ENCODE data around the gene CD300LD. TPM values are rescaled to one million over a fixed set of nuclear protein-coding genes. Genes with fewer than 3 reads are reported as not detected.

CD300LD gene
- total RNA-seq, 2 experiments from 2014 or later: not detected

GRCh38 chr17:74603037-74603635, 11.1 kb upstream of the CD300LD start:
- H3K9me3 ChIP-seq (ENCODE audit: control insufficient read depth in 1 of 2, insufficient read depth in 1 of 2, low read length in 2 of 2): no peaks in the 10 kb centered on the region
- no peak overlapping the region for H3K27ac Mint-ChIP-seq
- no peaks in the 10 kb centered on the region for H3K9me3 Mint-ChIP-seq
- no peaks in the 10 kb centered on the region for H3K36me3 ChIP-seq (ENCODE audit: insufficient read depth, low read length)
- H3K36me3 Mint-ChIP-seq (ENCODE audit: low read depth): no peaks in the 10 kb centered on the region
- H3K27ac ChIP-seq (ENCODE audit: low read depth in 1 of 2, low read length in 2 of 2): no peak overlapping the region
- peaks cover 33% of the 10 kb centered on the region for H3K4me1 Mint-ChIP-seq (ENCODE audit: low read depth)
- POLR2A ChIA-PET: interaction anchor here (1.0 kb wide), 1 partner anchor 11 kb away, joined by 6 read pairs; the partner anchor contains the start of gene CD300LD
- peaks cover 0 to 13% of the 10 kb centered on the region in 2 experiments for H3K27me3 ChIP-seq (ENCODE audit: control insufficient read depth in 1 of 2, insufficient read depth in 2 of 2, low read length in 2 of 2)
- peak; percentile 42 for ATAC-seq (ENCODE audit: poor library complexity)
- TF ChIP-seq, protein P1, sequence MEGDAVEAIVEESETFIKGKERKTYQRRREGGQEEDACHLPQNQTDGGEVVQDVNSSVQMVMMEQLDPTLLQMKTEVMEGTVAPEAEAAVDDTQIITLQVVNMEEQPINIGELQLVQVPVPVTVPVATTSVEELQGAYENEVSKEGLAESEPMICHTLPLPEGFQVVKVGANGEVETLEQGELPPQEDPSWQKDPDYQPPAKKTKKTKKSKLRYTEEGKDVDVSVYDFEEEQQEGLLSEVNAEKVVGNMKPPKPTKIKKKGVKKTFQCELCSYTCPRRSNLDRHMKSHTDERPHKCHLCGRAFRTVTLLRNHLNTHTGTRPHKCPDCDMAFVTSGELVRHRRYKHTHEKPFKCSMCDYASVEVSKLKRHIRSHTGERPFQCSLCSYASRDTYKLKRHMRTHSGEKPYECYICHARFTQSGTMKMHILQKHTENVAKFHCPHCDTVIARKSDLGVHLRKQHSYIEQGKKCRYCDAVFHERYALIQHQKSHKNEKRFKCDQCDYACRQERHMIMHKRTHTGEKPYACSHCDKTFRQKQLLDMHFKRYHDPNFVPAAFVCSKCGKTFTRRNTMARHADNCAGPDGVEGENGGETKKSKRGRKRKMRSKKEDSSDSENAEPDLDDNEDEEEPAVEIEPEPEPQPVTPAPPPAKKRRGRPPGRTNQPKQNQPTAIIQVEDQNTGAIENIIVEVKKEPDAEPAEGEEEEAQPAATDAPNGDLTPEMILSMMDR (IDR thresholded peaks at IDR 0.05): no peak
- H3K4me3 Mint-ChIP-seq: no peak overlapping the region
- H3K4me1 ChIP-seq (ENCODE audit: insufficient read depth, low read length): peaks cover 17% of the 10 kb centered on the region
- intact Hi-C loops (cut with DNase I, micrococcal nuclease): loop anchor here (5.0 kb wide), 2 partner anchors 111 to 226 kb away; no protein-coding TSS in a partner anchor
- H3K27me3 Mint-ChIP-seq: peaks cover 17% of the 10 kb centered on the region
- no peak overlapping the region for H3K4me3 ChIP-seq (ENCODE audit: low read length)
- CTCF ChIA-PET: no interaction called here
- no peak for DNase-seq

GRCh38 chr17:74601944-74602572, 10.0 kb upstream of the CD300LD start:
- Histone ChIP-seq H3K27me3 (ENCODE audit: control insufficient read depth in 1 of 2, insufficient read depth in 2 of 2, low read length in 2 of 2) (peaks cover 0 to 13% of the 10 kb centered on the region in 2 experiments), H3K27ac (ENCODE audit: low read depth in 1 of 2, low read length in 2 of 2) (no peak overlapping the region), H3K9me3 (ENCODE audit: control insufficient read depth in 1 of 2, insufficient read depth in 1 of 2, low read length in 2 of 2) (no peaks in the 10 kb centered on the region), H3K36me3 (ENCODE audit: insufficient read depth, low read length) (no peaks in the 10 kb centered on the region), H3K4me1 (ENCODE audit: insufficient read depth, low read length) (peaks cover 17% of the 10 kb centered on the region), H3K4me3 (ENCODE audit: low read length) (no peak overlapping the region)
- DNase-seq: peak in 8 of 14 experiments; percentile 6 to 57 (median 22)
- intact Hi-C loops (cut with DNase I, micrococcal nuclease): loop anchor here (1.0 to 5.0 kb wide), 4 partner anchors 110 to 234 kb away; no protein-coding TSS in a partner anchor
- peaks cover 9% of the 10 kb centered on the region for H3K27me3 Mint-ChIP-seq
- peaks cover 41% of the 10 kb centered on the region for H3K4me1 Mint-ChIP-seq (ENCODE audit: low read depth)
- ChIA-PET POLR2A (no interaction called here), CTCF (no interaction called here)
- ATAC-seq (ENCODE audit: poor library complexity): no peak
- TF ChIP-seq, protein P1 (IDR thresholded peaks at IDR 0.05): peak; percentile 71
- H3K36me3 Mint-ChIP-seq (ENCODE audit: low read depth): no peaks in the 10 kb centered on the region
- H3K4me3 Mint-ChIP-seq: no peak overlapping the region
- no peak overlapping the region for H3K27ac Mint-ChIP-seq
- no peaks in the 10 kb centered on the region for H3K9me3 Mint-ChIP-seq

- DNase-seq: peak in 3 of 14 experiments; percentile 24 to 47 (median 31)
- peaks cover 14% of the 10 kb centered on the region for H3K4me1 ChIP-seq (ENCODE audit: insufficient read depth, low read length)
- no peak overlapping the region for H3K4me3 ChIP-seq (ENCODE audit: low read length)
- TF ChIP-seq, protein P1 (IDR thresholded peaks at IDR 0.05): no peak
- H3K4me1 Mint-ChIP-seq (ENCODE audit: low read depth): peaks cover 41% of the 10 kb centered on the region
- H3K4me3 Mint-ChIP-seq: peak overlapping the region; percentile 11
- H3K9me3 Mint-ChIP-seq: no peaks in the 10 kb centered on the region
- peaks cover 17% of the 10 kb centered on the region for H3K27me3 Mint-ChIP-seq
- peaks cover 0 to 11% of the 10 kb centered on the region in 2 experiments for H3K27me3 ChIP-seq (ENCODE audit: control insufficient read depth in 1 of 2, insufficient read depth in 2 of 2, low read length in 2 of 2)
- H3K27ac Mint-ChIP-seq: no peak overlapping the region
- H3K36me3 Mint-ChIP-seq (ENCODE audit: low read depth): no peaks in the 10 kb centered on the region
- intact Hi-C loops (cut with DNase I, micrococcal nuclease): no loop called here
- no peaks in the 10 kb centered on the region for H3K9me3 ChIP-seq (ENCODE audit: control insufficient read depth in 1 of 2, insufficient read depth in 1 of 2, low read length in 2 of 2)
- H3K36me3 ChIP-seq (ENCODE audit: insufficient read depth, low read length): no peaks in the 10 kb centered on the region
- no peak for ATAC-seq (ENCODE audit: poor library complexity)
- no peak overlapping the region for H3K27ac ChIP-seq (ENCODE audit: low read depth in 1 of 2, low read length in 2 of 2)
- CTCF ChIA-PET: no interaction called here
- POLR2A ChIA-PET: interaction anchor here (0.7 kb wide), 1 partner anchor 66 kb away, joined by 3 read pairs; no protein-coding TSS in a partner anchor
Observed at GRCh38 chr17:74599448-74599939, 7.4 kb upstream of the CD300LD start.

All from CD4-positive, alpha-beta T cell (primary cell).